Subcutaneous adipose tissue (tissue), 4 donors: ENCODE measurements around the gene ABCC3. TPM values are rescaled to one million over a fixed set of nuclear protein-coding genes. Genes with fewer than 3 reads are reported as not detected.

Experiments
- CTCF ChIP-seq: fragments of 450-650 bp; IDR thresholded peaks from one replicate; pipeline ENCODE4 v1.5.1; 2016; ENCODE audit warnings: low read depth, mild to moderate bottlenecking, control low read depth, antibody characterized with exemption, moderate library complexity
- total RNA-seq, 4 donors: library from RNA; depleted of rRNA; stranded (reverse); fragments of >200 nt; gene quantifications; one replicate each; pipeline ENCODE4 v1.1.0, GENCODE V29; 2016

The ABCC3 gene
- total RNA-seq, 4 donors from 2014 or later, result 12.2 to 23.1 (median 15.5) TPM

GRCh38 chr17:50635982-50636803 is 1.5 kb downstream of the ABCC3 start:
- no peak for TF ChIP-seq CTCF

GRCh38 chr17:50636804-50637195 is 2.1 kb downstream of the ABCC3 start:
- no peak for TF ChIP-seq CTCF

GRCh38 chr17:50637829-50638605 is 3.3 kb downstream of the ABCC3 start:
- no peak for TF ChIP-seq CTCF

- TF ChIP-seq CTCF, result no peak
Measured at GRCh38 chr17:50638606-50638965, 3.9 kb downstream of the ABCC3 start.

GRCh38 chr17:50638966-50639713 is 4.5 kb downstream of the ABCC3 start:
- no peak for TF ChIP-seq CTCF

- TF ChIP-seq CTCF, result no peak
Measured at GRCh38 chr17:50640686-50641351, 6.1 kb downstream of the ABCC3 start.
